GM13977 (cell line): ENCODE measurements around the gene NELL1.

ENCODE experiments used
- DNase-seq: peaks from one replicate; pipeline ENCODE4 v3.0.0; 2012; ENCODE audit warnings: low spot score
- CTCF ChIP-seq: IDR thresholded peaks from 2 replicates; pipeline ENCODE4 v1.5.1; 2012; ENCODE audit warnings: mild to moderate bottlenecking, control low read depth; ENCODE audit not compliant: insufficient read depth; ENCODE audit errors: extremely low read depth, missing control alignments
- in situ Hi-C: fragments of 300-500 bp; cut with MboI; formaldehyde crosslinking; loops from one replicate; pipeline ENCODE4 v1.12.0; 2022; ENCODE audit warnings: low sequenced_read_pairs, low pct_unique_long_range_greater_than_20kb, mixed read lengths, inconsistent platforms; ENCODE audit not compliant: unreplicated experiment

NELL1 gene

GRCh38 chr11:21430537-21430936, 761.2 kb downstream of the NELL1 start:
- no peak for DNase-seq
- in situ Hi-C loops = no loop called here
- no peak for TF ChIP-seq CTCF

GRCh38 chr11:21446939-21447590, 777.7 kb downstream of the NELL1 start:
- TF ChIP-seq CTCF = no peak
- in situ Hi-C loops = no loop called here
- no peak for DNase-seq

DNA sequence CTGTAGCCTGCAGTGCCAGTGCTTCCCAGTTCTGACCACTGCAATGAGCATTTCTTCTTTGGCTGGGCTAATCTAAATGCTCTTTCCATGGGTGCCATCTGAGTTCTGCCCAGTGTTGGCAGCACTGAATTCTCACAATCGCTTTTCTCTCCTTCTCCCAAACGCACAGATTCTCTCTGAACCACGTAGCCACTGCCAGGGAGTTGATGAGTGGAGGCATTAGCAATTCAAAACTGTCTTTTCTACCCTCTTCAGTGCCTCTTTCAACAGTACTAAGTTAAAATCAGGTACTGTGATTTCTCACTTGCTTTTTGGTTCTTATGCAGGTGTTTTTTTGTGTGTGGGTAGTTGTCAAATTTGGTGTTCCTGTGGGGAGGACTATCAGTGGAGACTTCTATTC, 778.5 kb downstream of the NELL1 start:
- in situ Hi-C loops = no loop called here
- DNase-seq = no peak
- TF ChIP-seq CTCF = no peak

DNA sequence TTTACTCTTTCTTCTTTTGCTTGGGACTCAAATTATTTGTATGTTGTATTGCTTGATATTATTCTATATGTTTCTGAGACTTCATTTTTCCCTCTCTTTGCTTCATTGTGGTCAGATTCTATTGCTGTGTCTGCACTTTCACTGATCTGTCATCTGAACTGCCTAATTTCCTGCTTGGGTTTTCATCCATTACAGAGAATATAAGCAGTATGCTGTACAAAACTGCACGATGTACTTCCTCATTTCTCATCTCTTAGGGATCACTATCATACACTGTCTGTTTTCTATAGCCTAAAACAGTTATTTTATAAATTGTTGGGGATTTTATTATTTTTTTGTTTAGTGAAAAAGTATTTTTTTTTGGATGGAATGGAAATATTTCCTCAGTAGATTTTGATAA, 786.8 kb downstream of the NELL1 start:
- in situ Hi-C loops = no loop called here
- DNase-seq = no peak
- no peak for TF ChIP-seq CTCF

DNA sequence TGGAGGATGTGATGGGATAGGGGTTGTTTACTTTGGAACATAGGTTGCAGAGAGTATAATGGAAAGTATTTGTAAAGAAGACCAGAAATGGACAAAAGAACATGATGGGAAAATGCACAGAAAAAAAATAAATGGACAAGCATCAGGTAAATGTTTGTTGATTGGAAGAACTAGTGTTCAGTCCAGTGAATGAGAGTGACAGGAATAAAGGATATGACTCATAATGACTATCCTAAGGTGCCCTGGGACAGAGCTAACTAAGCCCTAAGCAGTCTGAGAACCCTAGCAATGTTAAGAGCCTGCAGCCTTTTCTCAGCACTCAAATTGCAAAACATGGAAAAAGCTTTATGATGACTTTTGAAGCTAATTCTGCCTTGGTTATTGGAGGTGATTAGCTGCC, 790.7 kb downstream of the NELL1 start:
- no peak for DNase-seq
- in situ Hi-C loops = no loop called here
- no peak for TF ChIP-seq CTCF

GRCh38 chr11:21461701-21462100, 792.3 kb downstream of the NELL1 start:
- DNase-seq = no peak
- TF ChIP-seq CTCF = no peak
- in situ Hi-C loops = no loop called here

- no peak for TF ChIP-seq CTCF
- DNase-seq = no peak
- in situ Hi-C loops = no loop called here
These were observed 795.3 kb downstream of the NELL1 start for GRCh38 chr11:21464601-21465193.
